ENCODE measurements around the gene KAT2B.

Gene KAT2B

GRCh38 chr3:20095470-20095869 lies 55.2 kb downstream of the KAT2B start:
- H3K4me3 ChIP-seq (ENCODE audit: low read depth, low read length): no peak overlapping the region

GRCh38 chr3:20096135-20096685 lies 56.0 kb downstream of the KAT2B start:
- no peak overlapping the region for H3K4me3 ChIP-seq (ENCODE audit: low read depth, low read length)

GRCh38 chr3:20097015-20097414 lies 56.8 kb downstream of the KAT2B start:
- H3K4me3 ChIP-seq (ENCODE audit: low read depth, low read length): no peak overlapping the region

- no peak overlapping the region for H3K4me3 ChIP-seq (ENCODE audit: low read depth, low read length)
These were observed 58.8 kb downstream of the KAT2B start for GRCh38 chr3:20099060-20099459.

- H3K4me3 ChIP-seq (ENCODE audit: low read depth, low read length): no peak overlapping the region
These were observed 59.9 kb downstream of the KAT2B start for GRCh38 chr3:20100151-20100550.

- H3K4me3 ChIP-seq (ENCODE audit: low read depth, low read length): no peak overlapping the region
These were observed 60.8 kb downstream of the KAT2B start for GRCh38 chr3:20101041-20101440.

GRCh38 chr3:20103731-20104130 lies 63.5 kb downstream of the KAT2B start:
- no peak overlapping the region for H3K4me3 ChIP-seq (ENCODE audit: low read depth, low read length)

GRCh38 chr3:20104167-20104661 lies 64.0 kb downstream of the KAT2B start:
- H3K4me3 ChIP-seq (ENCODE audit: low read depth, low read length): no peak overlapping the region

- H3K4me3 ChIP-seq (ENCODE audit: low read depth, low read length): no peak overlapping the region
These were observed 65.5 kb downstream of the KAT2B start for GRCh38 chr3:20105513-20106280.

- H3K4me3 ChIP-seq (ENCODE audit: low read depth, low read length): no peak overlapping the region
These were observed 67.5 kb downstream of the KAT2B start for GRCh38 chr3:20107722-20108121.

GRCh38 chr3:20108869-20109268 lies 68.6 kb downstream of the KAT2B start:
- no peak overlapping the region for H3K4me3 ChIP-seq (ENCODE audit: low read depth, low read length)

GRCh38 chr3:20110826-20111225 lies 70.6 kb downstream of the KAT2B start:
- no peak overlapping the region for H3K4me3 ChIP-seq (ENCODE audit: low read depth, low read length)

- H3K4me3 ChIP-seq (ENCODE audit: low read depth, low read length): no peak overlapping the region
These were observed 71.6 kb downstream of the KAT2B start for GRCh38 chr3:20111836-20112235.

- H3K4me3 ChIP-seq (ENCODE audit: low read depth, low read length): no peak overlapping the region
These were observed 80.8 kb downstream of the KAT2B start for GRCh38 chr3:20121088-20121487.

- no peak overlapping the region for H3K4me3 ChIP-seq (ENCODE audit: low read depth, low read length)
These were observed 82.9 kb downstream of the KAT2B start for GRCh38 chr3:20123131-20123652.

- no peak overlapping the region for H3K4me3 ChIP-seq (ENCODE audit: low read depth, low read length)
These were observed 85.0 kb downstream of the KAT2B start for GRCh38 chr3:20125289-20125688.

- no peak overlapping the region for H3K4me3 ChIP-seq (ENCODE audit: low read depth, low read length)
These were observed 85.7 kb downstream of the KAT2B start for GRCh38 chr3:20125897-20126296.

- no peak overlapping the region for H3K4me3 ChIP-seq (ENCODE audit: low read depth, low read length)
These were observed 88.1 kb downstream of the KAT2B start for GRCh38 chr3:20128358-20128757.

- H3K4me3 ChIP-seq (ENCODE audit: low read depth, low read length): no peak overlapping the region
These were observed 89.9 kb downstream of the KAT2B start for GRCh38 chr3:20130106-20130505.

- H3K4me3 ChIP-seq (ENCODE audit: low read depth, low read length): no peak overlapping the region
These were observed 96.0 kb downstream of the KAT2B start for GRCh38 chr3:20136231-20136630.

GRCh38 chr3:20137647-20138046 lies 97.4 kb downstream of the KAT2B start:
- H3K4me3 ChIP-seq (ENCODE audit: low read depth, low read length): no peak overlapping the region

- no peak overlapping the region for H3K4me3 ChIP-seq (ENCODE audit: low read depth, low read length)
These were observed 100.6 kb downstream of the KAT2B start for GRCh38 chr3:20140881-20141280.

Measured in iPS-11a (cell line).